ENCODE data around the gene HERPUD2.
"Not testable (repeated sequence)": the region's sequence is repeated elsewhere in the genome, so short reads cannot be mapped to it uniquely, and the experiment has no call there.

DNA sequence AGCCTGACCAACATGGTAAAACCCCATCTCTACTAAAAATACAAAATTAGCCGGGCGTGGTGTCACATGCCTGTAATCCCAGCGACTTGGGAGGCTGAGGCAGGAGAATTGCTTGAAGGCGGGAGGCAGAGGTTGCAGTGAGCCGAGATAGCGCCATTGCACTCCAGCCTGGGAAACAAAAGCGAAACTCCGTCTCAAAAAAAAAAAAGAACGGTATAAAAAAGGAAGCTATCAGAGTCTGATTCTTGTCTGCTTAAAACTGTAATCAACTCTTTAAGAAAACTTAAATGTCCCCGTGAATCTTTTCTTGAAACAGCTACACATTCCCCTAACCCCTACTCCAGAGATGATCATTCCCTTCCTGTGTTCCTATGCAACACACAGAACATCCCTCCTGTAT is 4.3 kb downstream of the HERPUD2 start:
- TF ChIP-seq, protein P1, sequence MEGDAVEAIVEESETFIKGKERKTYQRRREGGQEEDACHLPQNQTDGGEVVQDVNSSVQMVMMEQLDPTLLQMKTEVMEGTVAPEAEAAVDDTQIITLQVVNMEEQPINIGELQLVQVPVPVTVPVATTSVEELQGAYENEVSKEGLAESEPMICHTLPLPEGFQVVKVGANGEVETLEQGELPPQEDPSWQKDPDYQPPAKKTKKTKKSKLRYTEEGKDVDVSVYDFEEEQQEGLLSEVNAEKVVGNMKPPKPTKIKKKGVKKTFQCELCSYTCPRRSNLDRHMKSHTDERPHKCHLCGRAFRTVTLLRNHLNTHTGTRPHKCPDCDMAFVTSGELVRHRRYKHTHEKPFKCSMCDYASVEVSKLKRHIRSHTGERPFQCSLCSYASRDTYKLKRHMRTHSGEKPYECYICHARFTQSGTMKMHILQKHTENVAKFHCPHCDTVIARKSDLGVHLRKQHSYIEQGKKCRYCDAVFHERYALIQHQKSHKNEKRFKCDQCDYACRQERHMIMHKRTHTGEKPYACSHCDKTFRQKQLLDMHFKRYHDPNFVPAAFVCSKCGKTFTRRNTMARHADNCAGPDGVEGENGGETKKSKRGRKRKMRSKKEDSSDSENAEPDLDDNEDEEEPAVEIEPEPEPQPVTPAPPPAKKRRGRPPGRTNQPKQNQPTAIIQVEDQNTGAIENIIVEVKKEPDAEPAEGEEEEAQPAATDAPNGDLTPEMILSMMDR (IDR thresholded peaks at IDR 0.05) = not testable (repeated sequence)
- TF ChIP-seq POLR2AphosphoS5 (IDR thresholded peaks at IDR 0.05; ENCODE audit: insufficient read depth in 1 of 2, low read depth in 1 of 2); POLR2A (IDR thresholded peaks at IDR 0.05): not testable (repeated sequence)
